CD4-positive, alpha-beta T cell treated with Interleukin-17A for 1 hour (primary cell): ENCODE measurements around the gene SLC6A20.

Experiments
- DNase-seq: peaks from one replicate; pipeline ENCODE4 v3.0.0-alpha.2; 2020

SLC6A20 gene

DNA sequence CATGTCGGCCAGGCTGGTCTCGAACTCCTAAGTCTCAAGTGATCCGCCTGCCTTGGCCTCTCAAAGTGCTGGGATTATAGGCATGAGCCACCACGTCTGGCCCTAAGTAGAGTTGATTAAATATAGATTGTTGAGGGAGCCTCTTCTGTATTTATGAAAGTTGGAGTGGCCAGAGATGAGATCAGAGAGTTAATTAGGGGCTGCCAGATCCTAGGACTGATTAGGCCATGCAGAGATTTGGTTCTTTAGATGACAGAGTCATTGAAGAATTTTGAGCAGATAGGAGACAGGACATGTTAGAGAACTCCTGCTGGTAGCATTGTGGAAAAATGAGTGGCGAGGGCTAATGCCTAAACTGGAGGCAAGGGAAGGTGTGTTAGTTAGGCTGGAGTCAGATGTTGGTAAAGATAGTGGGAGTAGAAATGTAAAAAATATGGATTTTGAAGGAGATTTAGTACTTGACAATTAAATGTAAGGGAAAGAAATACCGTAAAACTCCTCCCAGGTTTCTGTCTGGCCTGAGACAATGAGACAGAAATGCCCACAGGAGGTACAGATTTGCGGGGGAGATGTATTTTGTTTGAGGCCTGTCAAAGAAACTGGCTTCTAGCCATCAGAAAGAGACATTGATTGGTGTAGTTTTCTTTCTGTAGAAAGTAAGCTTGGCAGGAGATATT lies 83.8 kb downstream of the SLC6A20 start:
- no peak for DNase-seq

DNA sequence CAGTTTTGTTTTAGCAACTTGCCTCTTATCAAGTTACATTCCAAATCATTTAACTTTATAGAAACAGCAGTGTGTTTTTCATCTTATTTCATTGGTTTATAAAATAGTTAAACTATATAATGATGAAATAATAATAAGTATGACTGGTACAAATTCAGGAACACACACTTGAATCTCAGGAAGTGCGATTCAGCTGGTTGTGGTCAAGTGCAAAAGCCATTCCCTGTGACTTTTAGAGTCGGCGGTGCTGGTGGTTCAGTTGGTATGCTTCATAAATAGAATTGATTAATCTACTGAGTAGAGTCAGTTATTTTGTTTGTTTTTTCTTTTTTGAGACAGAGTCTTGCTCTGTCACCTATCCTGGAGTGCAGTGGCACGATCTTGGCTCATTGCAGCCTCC lies 84.4 kb downstream of the SLC6A20 start:
- no peak for DNase-seq

DNA sequence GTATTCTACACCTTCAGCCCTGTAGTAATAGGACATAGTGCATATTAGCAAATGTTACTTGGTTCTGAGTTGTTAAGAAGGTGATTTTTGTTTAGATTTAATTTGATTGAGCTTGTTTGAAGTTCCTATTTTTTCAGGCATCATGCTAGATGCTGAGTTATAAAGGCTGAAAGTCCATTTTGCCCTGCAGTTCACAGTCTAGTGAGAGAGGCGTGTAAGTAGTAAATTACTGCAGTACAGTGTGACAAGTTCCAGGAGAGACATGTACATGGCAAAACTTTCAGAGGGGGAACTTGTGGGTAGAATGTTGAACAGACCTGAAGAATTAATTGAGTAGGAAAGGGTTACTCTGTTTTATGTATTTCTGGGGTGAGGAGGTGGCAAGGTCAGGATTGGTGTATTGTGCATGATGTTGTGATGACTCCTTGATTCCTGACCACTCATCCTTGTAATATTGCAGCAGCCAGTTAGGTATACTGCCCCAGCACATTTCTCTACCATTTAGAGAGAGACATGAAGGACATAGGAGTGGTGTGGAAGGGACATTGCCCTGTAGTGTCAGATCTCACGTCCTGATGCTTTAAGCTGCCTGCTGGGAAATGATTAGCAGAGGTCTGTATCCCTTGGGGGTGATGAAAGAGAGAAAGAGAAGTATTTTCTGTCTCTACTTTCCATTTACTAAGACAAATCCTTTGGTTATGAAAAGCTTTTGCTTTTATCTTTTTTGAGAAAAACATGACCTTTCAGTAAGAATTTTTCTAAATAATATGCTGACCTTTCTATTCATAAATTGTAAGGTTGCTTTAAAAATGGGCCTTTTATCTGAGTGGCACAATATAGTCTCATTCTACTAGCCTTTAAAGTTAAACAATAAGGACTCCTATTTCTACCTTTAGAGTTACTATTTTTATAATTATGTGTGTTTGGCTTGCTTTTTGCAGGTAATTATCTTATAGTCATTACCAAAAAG lies 90.2 kb downstream of the SLC6A20 start:
- no peak for DNase-seq
